HG03039 (cell line): ENCODE measurements around the gene PLCB3.

ENCODE experiments used
- ATAC-seq: cut with Tn5 transposase; IDR thresholded peaks from one replicate; pipeline ENCODE4 v1.9.1; 2021; ENCODE audit warnings: mild to moderate bottlenecking, moderate library complexity; ENCODE audit not compliant: unreplicated experiment

Gene PLCB3

GRCh38 chr11:64265176-64266160, 14.1 kb downstream of the PLCB3 start:
- ATAC-seq = no peak

- ATAC-seq = no peak
These were observed 15.0 kb downstream of the PLCB3 start for GRCh38 chr11:64266339-64266738.

GRCh38 chr11:64267207-64267945, 16.0 kb downstream of the PLCB3 start:
- no peak for ATAC-seq

- ATAC-seq = no peak
These were observed 16.9 kb downstream of the PLCB3 start for GRCh38 chr11:64268025-64268892.

GRCh38 chr11:64268893-64269539, 17.7 kb downstream of the PLCB3 start:
- peak; percentile 7 for ATAC-seq

GRCh38 chr11:64269540-64270220, 18.4 kb downstream of the PLCB3 start:
- peak; percentile 68 for ATAC-seq

- ATAC-seq = no peak
These were observed 23.9 kb downstream of the PLCB3 start for GRCh38 chr11:64275031-64275800.

- no peak for ATAC-seq
These were observed 24.5 kb downstream of the PLCB3 start for GRCh38 chr11:64275841-64276240.

GRCh38 chr11:64276653-64277431, 25.5 kb downstream of the PLCB3 start:
- no peak for ATAC-seq

- ATAC-seq = no peak
These were observed 27.4 kb downstream of the PLCB3 start for GRCh38 chr11:64278576-64279190.

- no peak for ATAC-seq
These were observed 30.8 kb downstream of the PLCB3 start for GRCh38 chr11:64281957-64282770.

GRCh38 chr11:64283092-64283491, 31.8 kb downstream of the PLCB3 start:
- ATAC-seq = no peak

GRCh38 chr11:64284048-64284961, 33.0 kb downstream of the PLCB3 start, which contains the start of gene BAD:
BAD (minus strand) TSS chr11:64284665; CDS start chr11:64284368, 297 bp downstream.
- peak; percentile 55 for ATAC-seq

- peak; percentile 46 for ATAC-seq
These were observed 33.9 kb downstream of the PLCB3 start, which contains the start of gene GPR137 for GRCh38 chr11:64284962-64285884. GPR137 (plus strand) TSS chr11:64285848; CDS start chr11:64286525, 677 bp downstream.
